GM21367 (cell line): Measurements from ENCODE around the gene FARP1.

Source experiments
- ATAC-seq: cut with Tn5 transposase; IDR thresholded peaks from one replicate; pipeline ENCODE4 v1.9.1; 2021; ENCODE audit not compliant: unreplicated experiment

The FARP1 gene

DNA sequence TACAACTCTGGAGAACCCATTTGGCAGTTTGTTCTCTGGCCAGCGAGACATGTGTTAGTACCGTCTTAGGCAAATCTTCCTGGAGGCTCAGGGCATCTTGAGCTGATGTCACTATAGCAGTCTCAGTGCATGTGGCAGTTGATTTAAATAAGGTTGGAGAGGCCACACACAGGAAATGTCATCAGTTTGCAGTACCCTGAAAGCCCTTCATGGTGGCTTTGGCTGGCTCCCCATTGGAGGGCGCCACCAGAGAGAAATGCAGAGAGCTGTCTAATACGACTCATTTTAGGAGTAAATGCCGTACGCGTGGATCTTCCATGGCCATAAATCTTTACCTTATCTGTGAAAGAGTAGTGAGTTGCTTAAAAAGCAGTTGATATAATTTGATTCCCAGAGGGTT is 270.9 kb downstream of the FARP1 start:
- no peak for ATAC-seq

DNA sequence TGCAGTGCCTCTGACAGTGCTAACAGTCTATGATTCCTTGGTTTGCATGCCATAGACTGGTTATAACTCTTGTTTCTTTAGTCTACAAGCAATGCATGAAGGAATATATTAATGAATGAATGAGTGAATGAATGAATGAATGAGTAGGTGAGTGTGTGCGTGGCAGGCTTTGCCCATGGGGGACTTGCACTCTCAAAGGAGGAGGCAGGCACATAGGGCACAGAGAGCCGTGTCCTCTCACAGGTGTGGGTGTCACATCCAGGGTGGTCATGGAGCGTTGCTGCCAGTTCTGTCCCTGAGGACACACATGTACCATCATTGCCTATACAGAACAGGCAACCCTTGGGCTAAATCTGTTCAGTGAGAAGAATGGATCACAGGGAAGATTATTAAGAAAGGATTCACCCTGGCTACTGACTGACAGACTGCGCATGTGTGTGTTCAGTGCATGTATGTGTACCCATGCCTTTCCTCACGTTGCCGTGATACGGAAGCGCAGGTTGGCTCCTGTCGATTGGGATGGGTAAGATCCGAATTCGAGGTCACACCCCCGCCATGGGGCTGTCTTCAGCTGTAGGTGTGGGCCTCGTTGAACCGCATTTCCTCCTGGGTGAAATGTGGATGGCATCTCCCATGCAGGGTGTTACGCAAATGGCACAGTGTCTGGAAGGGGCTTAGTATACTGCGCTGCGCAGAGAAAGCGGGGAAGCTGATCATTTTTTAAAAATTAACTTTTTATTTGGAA is 272.6 kb downstream of the FARP1 start:
- ATAC-seq, result no peak

DNA sequence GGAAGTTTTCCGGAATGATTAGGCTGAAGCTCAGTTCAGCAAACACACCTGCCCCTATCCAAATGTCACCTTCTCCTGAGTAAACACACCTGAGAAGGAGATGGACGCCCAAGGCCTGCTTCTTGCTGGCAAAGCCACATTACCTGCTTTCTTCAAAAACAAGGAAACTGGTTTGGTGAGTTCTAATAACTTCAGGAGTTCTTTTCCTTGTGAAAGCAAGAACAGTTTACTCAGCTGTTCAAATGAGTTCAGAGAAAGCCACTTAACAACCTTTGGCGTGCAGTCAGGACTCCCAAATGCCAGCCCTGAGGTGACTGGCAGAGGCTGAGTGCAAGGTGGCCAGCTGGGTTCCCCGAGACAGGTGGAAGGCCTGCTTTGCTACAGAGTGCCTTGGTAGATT is 273.5 kb downstream of the FARP1 start:
- no peak for ATAC-seq

DNA sequence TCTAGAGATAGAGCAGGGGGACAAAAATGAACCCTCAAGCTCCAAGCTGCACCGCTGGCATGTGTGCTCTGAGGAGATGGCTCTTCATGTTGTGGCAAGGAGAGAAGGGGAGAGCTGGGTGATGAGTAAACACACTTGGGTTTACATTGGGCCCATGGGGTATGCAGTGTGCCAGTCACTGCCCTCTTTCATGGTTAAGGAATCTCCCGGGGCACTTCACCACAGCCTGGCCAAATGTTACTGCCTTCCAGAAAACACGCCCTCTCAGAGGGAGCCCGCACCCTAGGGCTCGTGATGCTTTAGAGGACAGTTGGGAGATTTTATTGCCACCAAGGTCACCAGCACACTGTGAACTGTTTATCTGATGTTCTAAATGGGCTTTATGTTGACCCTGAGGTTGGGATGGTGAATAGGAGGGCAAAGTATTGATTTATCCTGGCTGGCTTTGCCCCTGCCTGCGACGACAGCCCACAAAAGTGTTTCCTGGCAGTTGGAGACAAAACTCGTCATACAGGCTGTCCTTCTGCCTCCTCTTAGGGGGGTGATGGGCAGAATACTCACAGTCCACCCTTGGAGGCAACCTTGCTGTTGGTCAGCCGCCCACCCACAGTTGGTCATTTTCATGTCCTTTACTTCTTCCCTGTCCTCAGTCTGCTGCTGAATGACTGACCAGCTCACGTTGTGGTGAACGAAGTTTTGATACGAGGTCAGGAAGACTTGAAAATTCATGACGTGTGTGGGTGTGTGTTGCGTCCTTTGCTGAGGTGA is 277.1 kb downstream of the FARP1 start:
- ATAC-seq, result no peak

DNA sequence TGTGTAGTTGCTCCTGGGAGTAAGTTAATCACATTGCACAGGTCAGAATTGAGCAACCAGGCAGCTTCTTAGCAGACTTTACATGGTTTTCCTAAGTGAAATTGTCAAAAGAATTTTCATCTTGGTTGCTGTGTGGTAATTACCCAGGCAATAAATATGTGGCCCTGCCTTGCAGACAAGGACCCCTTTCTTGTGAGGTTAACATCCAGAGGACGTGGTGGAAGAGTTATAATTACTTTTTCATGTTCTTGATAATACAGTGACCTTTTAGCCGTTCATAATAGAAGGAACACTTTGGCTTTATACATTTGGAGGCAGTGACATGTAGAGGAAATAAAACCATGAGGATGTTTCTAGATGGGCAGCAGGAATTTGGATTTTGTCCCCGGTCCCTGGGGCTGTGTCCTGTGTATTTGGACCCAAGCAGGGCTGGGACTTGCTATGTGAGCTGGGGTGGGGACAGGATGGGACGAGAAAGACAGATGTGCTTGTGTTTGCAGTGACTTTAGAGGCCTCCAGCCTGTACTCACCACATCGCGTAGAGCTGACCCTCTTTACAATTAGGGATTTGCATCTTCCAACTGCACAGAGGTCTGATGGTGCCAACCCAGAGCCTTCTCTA is 277.8 kb downstream of the FARP1 start:
- ATAC-seq, result no peak

DNA sequence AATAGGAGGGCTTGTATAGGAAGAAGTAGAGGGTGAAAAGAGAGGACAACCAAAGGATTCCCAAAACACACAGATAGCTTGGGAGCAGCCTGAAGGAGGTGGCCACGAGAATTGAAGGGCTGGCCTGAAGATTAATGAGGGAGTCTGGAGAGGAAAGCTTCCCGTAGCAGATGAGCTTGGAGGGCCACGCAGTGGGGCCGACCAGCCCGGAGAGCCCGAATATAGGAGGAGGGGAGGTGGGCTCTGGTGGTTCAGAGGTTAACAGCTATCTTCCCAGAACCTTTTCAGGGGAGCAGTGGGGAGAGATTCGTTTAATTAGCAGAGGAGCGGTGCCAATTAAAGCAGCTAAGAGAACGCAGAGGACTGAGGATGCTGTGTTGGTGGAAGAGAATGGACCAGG is 279.2 kb downstream of the FARP1 start:
- no peak for ATAC-seq

DNA sequence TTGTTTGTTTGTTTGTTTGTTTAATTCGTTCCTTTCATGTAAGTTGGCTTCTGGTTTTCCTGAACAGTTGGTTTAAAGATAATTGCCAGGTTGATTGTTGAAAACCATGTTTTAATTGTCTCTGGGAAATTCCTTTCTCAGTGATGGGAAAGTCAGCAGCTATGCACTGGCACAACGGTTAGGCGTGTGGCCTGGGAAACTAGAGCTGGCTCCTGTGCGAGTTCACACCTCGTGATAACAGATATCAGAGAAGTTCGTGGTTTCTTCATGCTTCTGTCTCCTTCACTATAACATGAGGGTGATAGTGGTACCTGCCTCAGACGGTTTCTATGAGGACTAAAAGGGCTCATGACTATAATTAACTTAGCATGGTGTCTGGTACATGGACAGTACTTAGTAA is 280.5 kb downstream of the FARP1 start:
- ATAC-seq, result no peak

DNA sequence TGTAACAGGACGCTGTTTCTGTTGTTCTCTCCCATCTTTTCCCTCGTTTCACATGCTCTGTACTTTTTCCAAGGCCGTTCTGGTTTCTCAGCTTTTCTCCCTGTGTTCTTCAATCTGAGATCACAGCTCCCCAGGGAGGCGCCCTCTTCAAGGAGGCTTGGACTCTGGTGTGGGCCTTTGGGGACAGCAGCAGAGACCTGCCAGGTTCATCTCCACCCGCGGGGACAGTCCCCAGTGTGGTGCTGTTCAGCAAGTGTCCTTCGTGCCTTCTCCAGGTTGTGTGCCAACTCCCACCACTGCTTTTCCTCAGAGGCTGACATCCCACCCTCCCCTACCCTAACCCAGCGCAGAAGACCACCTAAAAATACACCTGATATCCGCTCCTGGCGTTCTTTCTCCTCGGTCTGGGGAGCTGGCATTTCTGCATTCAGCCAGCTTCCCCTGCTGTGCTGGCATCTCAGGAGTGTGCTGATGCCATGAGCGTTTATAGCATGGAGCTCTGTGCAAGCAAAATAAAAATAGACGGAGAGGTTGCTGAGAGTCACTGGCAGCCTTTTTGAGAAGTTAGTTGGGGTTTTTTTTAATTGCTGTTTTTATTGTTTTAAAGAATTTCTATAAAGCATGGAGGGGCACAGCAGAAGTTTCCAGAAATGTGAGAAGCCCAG is 284.6 kb downstream of the FARP1 start:
- no peak for ATAC-seq

- ATAC-seq, result no peak
These were observed 285.5 kb downstream of the FARP1 start for GRCh38 chr13:98428256-98428966.

GRCh38 chr13:98429081-98429480 is 286.2 kb downstream of the FARP1 start:
- no peak for ATAC-seq

DNA sequence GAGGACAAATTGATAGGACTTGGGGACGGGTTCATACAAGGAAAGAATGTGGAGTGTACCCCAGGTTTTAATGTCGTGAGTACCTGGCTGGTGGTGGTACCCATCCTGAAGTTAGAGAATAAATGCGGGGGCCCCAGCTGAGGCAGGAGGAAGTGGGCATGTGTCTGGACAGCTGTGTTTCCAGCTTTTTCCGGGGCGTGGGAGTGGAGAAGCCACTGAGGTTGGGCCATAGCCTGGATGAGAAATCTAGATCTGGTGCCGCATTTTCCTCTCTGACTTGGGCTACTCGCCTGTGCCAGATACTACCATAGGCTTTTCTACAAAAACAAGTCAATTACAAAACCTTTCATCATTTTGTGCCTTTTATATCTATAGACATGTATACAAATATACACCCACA is 286.6 kb downstream of the FARP1 start:
- ATAC-seq, result no peak

DNA sequence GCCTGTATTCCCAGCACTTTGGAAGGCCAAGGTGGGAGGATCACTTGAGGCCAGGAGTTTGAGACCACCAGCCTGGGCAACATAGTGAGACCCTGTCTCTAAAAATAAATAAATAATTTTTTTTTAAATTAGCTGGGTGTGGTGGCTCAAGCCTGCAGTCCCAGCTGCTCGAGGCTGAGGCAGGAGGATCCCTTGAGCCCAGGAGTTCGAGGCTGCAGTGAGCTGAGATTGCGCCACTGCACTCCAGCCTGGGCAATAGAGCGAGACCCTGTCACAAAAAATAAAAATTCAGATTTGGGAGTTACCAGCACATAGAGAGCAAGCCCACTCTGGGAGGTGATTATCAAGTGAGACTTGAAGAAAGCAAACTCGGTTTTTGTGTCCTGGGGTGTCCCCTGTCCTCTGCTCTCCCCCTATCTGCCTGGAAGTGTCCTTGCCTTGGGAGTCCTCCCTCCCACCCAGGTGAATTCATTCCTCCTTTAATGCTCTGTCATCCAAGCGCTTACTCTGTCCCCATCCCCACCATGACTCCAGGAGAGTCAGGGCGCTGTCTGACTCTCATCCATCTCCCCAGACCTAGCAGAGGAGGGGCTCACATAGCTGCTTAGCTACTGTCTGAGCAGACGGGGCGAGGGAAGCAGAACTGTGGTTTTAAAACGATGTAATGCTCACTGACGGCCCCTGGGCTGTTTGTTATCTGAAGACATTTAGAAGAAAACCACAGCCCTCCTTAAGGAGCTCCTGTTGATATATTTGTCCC is 287.3 kb downstream of the FARP1 start:
- ATAC-seq, result no peak

DNA sequence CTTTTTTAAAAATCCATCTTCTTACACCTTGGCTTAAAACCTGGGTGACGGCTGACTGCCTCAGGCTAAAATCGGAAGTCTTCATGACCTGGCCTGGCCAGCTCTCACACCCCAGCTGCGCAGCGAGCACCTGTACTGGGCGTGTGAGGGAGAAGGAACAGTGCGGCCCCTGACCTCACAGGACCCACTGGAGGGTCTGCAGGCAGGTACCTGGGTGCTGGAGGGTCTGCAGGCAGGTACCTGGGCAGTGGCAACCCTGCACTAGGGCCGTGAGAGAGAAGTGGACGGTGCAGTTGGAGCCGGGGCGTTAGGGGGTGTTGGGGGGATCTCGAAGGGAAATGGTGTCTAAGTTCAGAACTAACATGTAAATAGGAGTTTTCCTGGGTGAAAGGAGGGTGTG is 289.7 kb downstream of the FARP1 start:
- ATAC-seq, result no peak

DNA sequence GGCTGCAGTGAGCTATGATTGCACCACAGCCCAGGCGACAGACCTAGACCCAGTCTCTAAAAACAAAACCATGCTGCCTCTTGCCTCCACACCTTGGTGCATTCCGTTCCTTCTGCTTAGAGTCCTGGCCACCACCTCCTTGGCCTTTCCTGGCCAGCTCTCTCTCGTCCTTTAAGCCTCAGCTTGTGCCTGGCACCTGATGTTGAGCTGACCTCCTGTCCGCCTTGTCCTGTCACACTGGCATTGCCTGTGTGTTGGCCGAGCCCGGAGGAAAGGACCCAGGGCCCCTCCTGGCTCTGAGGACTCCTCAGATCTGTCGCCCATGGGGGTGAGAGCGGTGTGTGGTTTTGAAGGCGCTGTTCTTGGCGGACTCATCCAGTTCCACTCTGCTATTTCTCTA is 290.8 kb downstream of the FARP1 start:
- ATAC-seq, result no peak

DNA sequence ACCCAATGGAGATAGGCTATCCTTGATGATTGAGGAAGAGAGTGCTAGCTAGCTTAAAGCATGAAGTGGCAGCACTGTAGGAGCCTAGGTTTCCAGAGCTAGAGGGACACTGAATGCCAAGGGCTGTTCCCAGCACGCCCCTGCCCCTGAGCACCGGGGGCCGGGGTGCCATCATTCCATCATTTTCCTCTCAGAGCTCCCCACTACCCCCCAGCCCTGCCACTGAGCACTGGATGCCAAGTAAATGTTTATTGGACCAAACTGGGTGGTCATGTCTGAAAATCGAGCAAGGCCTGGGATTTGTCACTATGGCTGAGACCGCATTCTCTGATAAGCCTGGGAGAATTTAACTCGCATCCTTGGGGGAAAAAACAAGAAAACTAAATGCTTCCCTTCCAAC is 291.2 kb downstream of the FARP1 start:
- ATAC-seq, result no peak

DNA sequence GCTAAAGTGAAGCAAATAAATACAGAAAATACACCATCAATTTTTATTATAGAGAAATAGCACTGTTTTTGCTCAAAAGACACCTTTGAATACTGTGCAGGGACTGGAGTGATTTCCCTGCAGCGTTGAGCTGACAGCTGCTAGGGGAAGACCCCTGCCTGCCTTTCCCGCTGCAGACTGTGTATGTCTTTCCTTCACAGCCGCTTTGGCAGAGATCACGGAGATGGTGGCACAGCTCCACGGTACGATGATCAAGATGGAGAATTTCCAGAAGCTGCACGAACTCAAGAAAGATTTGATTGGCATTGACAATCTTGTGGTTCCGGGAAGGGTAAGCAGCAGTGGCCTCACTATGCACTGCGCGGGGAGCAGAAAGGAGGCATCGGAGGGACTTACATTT is 292.5 kb downstream of the FARP1 start:
- no peak for ATAC-seq

DNA sequence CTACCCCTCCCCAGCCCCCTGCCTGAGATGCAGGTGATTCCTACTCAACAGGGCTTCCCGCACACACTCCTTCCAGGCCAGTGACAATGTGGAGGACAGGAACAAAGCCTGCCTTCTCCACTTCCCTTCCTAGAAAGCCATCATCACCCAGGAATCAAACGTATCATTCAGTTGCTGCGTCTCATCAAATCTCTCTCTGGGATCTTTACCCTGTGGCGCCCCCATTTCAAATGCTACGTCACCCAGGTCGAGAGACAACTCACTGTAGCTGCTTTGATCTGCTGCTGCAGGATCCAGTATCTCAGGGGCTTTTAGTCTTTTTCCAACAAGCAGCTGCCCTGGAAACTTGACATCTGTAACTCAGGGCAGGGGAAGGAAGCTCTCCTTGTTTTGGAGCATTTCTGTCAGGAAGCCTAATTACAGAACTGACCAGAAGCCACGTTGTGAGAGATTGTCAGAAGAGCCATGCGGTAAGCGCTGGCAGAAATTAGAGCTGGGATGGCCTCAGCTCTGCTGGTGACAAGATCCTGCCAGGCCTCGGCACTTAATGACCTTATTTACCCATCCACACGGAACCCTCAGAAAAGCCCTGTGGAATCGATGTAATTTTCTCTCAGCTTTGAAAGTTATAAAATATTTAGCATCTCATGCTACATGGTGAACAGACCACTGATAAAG is 293.5 kb downstream of the FARP1 start:
- ATAC-seq, result no peak

DNA sequence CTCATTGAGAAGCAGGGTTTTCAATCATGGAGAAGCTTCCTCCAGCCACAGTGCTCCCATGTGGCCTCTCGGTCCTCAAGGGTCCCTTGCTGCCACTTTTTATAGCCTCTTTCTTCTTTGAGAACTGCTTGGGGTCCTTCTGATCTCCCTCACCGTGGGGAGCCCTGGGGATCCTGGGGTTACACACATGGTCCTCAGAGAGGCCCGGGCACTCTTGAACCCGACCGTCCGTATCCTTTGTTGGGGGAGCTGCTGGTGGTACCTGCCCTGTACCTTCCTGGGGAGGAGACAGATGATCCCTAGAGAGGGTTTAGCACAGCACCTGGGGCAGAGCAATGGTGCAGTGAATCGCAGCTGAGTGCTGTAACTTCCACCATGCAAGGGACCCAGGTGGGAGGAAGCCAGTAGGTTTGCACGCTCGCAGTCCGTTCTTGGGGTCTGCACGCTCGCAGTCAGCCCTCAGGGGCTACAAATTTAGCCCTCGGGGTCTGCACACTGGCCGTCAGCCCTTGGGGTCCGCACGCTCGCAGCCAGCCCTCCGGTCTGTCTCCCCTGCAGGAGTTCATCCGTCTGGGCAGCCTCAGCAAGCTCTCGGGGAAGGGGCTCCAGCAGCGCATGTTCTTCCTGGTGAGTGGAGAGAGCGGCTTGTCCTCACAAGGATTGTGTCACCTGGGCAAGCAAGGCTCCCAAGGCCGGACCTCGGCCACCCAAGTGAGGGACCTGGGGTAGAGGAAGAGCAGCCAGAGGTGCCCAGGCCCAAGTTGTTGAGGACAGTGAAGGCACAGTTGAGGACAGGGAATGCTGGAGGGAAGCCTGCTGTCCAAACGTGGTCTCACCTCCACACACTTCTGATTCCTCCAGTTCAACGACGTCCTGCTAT is 295.6 kb downstream of the FARP1 start:
- no peak for ATAC-seq
